Stimulated activated CD8-positive, alpha-beta memory T cell treated with anti-CD3 and anti-CD28 coated beads, Interleukin-12 subunit alpha, Interleukin-12 subunit beta, amount 100 ng/mL, for 24 hours (primary cell): ENCODE data around the gene EHD1.

Experiments
- DNase-seq: peaks from one replicate; pipeline ENCODE4 v3.0.0-alpha.2; 2020; ENCODE audit errors: extremely low read depth

EHD1 gene

DNA sequence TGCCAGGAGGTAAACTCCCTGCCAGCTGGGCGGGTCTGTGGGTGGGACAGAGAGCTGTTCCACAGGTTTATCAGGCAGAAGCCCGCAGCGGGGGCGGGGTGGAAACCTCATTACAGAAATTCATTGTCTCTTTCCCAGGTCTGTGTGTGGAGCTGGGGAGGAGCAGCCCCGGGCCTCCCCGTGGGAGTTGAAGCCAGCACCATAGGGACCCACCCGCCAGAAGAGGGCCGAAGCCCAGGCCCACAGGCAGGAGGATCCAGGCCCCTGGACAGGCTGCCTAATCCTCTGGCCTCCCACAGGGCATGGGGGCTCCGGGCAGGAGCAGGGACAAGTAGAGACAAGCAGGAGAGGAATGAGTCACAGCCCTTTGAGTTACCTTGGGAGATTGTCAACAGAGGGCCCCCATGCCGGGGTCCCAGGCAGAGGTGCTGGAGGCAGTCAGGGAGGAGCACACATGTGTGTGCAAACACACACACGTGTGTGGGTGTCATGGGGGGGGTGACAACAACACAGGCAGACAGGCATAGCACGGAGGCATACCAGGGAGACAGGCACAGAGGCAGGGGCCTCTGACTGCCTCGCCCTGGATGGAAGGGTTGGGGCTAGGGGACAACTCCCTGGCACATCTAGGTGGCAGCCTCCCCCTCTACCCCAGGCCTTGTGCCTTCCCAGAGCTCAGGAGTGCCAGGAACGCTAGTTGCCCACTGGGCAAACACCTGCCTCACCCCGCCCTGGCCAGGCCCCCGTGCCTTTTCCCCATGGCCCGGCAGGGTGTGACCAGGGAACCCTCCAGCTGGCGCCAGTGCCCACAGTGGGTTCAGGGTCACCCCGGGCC, 35.4 kb downstream of the EHD1 start:
- no peak for DNase-seq

DNA sequence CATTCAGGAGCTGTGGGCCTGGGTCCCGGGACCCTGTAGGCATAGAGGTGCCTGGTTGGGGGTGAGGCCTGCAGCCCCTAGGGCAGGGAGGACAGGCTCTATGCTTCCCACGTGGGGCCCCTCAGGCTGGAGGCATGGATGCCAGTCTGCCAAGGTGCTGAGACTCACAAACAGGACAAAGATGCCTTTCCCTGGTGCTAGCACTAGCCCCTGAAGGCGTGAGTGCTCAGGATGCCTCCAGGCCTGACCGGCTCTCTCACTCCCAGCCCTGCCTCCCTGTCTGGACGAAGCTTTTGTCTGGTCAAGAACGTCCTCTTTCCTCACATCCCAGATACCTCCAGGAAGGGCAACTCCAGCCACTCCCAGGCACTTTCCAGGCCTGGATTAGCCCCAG, 36.1 kb downstream of the EHD1 start:
- DNase-seq, result no peak

DNA sequence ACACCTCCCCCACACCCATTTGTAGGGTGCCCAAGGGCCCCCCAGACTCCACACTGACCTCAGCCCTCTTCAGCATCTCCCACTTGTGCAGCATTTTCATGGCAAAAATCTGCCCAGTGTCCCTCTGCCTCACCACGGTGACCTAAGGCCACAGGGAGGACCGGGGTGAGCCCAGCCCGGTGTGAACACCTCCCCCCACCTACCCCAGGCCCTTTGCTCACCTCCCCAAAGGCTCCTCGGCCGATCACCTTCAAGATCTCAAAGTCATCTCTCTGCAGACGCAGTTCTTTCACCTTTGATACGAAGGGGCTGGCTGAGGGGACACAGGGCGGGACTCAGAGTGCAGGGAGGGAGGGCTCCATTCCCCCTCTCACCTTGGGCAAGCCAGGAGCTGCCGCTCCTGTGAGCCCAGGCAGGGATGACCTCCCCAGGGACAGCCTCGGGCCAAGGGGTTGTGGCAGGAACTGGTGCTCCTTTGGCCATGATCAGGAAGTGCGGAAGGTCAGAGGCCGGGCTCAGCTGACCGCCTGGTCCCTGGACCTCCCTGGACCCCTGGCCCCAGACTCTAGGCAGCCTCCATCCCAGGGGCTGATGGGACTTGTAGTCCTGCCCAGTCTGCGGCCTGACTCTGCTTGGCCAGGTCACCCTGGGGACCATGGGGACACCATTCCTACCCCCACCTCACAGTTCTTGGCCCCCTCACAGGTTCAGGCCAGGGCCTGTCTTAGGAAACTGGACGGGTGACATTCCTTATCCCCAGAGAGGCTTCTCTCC, 36.6 kb downstream of the EHD1 start:
- no peak for DNase-seq

DNA sequence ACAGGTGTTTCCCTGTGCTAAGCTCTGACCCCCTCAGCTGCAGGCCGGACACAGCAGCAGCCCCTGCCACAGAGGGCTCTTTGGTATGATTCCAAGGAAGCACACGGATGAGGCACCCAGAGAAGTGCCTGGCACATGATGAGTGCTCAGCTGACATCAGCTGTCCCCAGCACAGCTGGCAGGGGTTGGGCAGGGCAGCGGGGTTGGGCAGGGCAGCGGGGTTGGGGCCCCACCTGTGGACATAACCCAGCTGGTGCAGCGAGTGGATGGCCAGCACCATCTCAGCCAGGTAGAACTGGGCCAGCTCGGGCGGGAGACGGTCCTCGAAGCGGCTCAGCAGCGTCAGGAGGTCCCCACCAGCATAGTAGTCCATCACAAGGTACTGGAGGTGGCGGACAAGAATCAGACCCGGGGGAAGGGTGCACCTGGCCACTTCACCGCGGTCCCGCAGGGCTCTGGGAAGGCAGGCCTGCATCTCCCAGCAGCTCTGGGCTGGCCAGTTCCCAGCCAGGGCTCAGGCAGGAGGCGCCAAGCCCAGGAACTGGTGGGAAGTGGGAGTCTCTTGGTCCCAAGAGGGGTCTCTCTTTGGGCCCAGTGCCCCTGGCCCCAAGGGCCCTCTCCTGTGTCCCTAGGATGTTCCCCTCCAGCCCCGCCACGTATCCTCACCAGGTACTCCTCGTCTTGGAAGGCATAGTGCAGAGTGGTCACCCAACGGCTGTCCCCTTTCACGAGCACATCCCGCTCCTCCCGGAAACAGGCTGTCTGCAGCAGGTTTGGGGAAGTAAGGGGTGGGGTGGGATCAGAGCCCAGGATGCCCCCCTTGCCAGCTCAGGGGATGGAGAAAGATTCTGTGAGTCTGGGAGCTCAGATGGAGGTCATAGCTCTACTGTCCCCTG, 38.3 kb downstream of the EHD1 start:
- no peak for DNase-seq

GRCh38 chr11:64839335-64839734, 39.1 kb downstream of the EHD1 start:
- no peak for DNase-seq

DNA sequence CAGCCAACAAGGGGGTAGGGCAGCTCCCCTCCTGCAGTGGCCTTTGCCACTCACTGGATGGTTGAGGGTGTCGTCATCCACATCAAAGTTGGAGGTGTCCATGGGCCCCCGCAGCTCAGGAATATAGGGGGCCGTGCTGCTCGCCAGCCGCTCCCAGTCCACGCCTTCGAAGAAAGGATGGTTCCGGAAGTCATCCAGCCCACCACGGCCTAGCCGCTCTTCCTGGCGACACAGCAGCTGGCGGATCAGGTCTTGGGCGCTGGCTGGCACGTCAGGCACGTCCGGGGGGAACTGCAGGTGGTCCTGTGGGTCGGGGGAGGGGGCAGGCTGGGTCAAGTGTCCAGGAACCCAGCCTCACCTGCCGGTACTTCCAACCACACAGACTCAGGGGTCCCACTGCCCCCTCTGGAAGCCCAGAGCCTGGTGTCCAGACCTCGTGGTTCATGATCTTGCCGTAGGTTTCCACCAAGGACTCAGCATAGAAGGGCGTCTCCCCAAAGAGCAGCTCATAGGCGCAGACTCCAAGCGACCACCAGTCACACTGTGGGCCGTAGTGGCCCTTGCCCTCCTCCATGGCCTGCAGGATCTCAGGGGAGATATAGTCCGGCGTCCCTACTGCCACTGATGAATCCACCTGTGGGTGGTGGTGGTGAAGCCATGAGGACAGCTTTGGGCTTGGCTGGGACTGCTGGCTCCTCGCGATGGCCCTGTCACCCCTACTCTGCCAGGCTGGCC, 39.7 kb downstream of the EHD1 start:
- DNase-seq, result no peak

GRCh38 chr11:64837887-64838351, 40.5 kb downstream of the EHD1 start:
- DNase-seq, result no peak

- DNase-seq, result no peak
Measured at GRCh38 chr11:64836448-64837072, 41.9 kb downstream of the EHD1 start.

- no peak for DNase-seq
Measured at GRCh38 chr11:64835616-64836447, 42.6 kb downstream of the EHD1 start.

GRCh38 chr11:64834723-64835615, 43.5 kb downstream of the EHD1 start:
- no peak for DNase-seq

DNA sequence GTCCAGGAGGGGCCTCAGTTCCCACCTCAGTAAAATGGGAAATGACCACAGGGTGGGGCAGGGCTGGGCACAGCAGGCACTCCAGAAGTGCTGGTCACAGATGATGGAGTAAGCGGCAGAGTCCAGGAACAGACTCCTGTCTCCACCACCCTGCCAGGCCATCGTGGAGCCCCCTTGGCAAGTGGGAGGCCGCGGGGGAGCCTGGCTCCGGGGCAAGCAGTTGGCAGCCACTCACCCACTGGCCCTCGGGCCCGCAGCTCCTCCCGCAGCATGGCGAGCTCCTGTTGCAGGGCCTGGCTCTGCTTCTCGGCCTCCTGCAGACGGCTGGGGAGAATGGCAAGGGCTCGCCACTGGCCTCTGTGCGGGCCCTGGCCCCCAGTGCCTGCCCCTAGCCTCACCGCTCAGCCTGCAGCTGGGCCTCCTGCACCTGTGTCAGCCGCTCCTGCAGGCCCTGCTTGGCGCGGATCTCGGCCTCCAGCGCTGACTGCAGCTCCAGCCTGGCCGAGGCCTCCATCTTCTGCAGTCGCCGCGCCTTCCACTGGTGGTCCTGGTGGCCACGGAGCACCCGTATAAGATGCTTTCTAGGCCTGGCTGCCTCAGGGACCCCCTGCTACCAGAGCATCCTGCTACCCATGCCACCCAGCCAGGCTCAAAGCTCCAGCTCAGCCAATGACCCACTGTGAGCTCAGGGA, 44.2 kb downstream of the EHD1 start:
- DNase-seq, result no peak

- no peak for DNase-seq
Measured at GRCh38 chr11:64833509-64833908, 44.9 kb downstream of the EHD1 start.

DNA sequence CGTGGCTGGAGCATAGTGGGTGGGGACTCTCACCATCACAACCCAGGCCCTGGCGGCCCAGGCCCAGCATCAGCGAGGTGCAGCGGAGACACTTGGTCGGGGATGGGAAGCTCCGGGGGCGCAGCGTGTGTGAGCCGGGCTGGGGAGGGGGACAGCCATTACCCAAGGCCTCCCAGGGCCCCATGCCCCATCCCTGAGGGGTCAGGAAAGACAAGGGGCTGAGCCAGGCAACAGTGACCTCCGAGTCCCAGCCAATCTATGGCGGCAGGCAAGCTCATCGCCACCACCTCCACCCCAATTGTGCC, 45.3 kb downstream of the EHD1 start:
- DNase-seq, result no peak

DNA sequence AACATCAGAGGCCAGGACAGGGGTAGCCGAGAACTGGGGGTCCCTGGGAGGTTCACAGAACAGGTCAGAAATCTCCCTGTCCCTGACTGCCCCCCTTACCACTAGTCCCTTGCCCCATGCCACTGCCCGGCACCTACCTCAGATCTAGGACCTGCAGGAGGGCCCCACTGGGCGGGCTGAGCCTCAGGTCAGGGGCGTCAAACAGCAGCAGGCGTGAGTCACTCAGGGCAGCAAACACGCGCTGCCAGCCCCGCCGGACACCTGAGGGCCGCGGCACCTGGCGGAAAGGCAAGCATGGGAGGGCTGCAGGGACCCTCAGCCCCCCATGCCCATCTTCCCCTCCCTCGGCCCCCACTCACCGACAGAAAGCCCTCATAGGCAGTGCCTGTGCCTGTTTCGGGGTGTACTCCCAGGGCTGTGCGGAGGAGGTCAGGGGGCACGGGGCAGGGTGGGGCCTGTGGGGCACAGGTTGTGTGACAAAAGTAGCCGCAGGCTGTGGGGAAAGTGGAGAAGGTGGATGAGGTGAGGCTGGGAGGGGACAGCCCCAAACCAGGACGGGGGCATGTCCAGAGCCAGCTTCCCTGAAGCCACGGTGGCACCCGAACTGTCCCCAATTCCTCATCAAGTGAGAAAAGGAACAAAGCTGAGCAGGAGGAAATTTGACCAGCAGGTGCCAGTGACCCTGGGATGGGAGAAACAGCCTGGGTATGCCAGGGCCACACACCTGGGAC, 45.8 kb downstream of the EHD1 start:
- no peak for DNase-seq

- no peak for DNase-seq
Measured at GRCh38 chr11:64831411-64831891, 47.0 kb downstream of the EHD1 start.

DNA sequence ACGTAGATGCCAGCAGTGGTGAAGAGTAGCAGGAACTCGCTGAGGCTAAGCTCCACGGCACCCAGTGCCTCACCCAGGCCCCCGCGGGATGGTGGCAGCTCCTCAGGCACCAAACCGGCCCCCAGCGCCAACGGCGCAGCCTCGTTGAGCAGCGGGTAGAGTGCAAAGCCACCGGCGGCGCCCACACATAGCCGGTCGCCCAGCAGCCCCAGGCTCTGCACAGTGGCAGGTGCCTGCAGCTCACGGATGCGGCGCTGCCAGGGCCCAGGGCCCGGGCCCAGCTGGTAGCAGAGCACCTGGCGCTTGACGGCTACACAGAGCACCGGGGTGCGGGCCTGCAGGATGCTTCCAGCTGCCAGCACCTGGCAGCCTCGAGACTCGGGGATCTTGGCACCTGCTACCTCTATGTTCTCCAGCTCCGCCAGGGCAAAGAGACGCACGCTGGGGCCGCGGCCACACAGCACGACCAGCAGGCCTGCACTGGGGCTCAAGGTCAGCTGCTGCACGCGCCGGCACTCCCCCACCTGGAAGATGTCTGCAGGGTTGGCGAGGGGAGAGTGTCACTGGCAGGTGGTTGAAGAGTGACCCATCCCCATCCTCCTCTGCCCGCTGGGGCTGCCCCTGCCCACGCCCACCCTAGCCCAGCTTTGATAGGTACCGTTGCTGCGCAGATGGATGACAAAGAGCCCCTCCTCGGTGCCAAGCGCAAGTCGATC, 48.7 kb downstream of the EHD1 start:
- no peak for DNase-seq

GRCh38 chr11:64827451-64827839, 51.0 kb downstream of the EHD1 start:
- no peak for DNase-seq
